ENCODE measurements around the gene PAK3. TPM values are rescaled to one million over a fixed set of nuclear protein-coding genes. Genes with fewer than 3 reads are reported as not detected.

The PAK3 gene
- total RNA-seq, 1 donor: 0.10 TPM

DNA sequence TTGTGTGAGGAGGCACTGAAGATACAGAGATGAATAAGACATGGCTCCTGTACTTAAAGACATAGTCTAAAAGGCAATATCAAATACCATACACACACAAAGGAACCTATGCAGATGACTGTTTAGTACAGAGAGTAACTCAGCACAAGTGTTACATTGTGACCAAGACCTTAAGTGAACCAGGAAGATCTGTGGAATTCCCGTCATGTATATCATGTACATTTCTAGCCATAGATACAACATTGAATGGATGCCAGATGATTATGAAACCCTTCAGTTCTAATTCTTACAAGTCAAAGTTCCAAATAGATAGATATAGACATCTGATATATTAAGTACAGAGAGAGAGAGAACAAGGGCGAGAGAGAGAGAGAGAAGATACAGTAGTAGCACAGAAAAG, 73.2 kb downstream of the PAK3 start:
- Histone ChIP-seq H3K9me3 (ENCODE audit: low read depth, low read length) (no peaks in the 10 kb centered on the region), H3K4me3 (ENCODE audit: low read length) (no peak overlapping the region), H3K4me1 (ENCODE audit: insufficient read depth, low read length) (no peaks in the 10 kb centered on the region), H3K27me3 (ENCODE audit: insufficient read depth, low read length) (no peaks in the 10 kb centered on the region)

DNA sequence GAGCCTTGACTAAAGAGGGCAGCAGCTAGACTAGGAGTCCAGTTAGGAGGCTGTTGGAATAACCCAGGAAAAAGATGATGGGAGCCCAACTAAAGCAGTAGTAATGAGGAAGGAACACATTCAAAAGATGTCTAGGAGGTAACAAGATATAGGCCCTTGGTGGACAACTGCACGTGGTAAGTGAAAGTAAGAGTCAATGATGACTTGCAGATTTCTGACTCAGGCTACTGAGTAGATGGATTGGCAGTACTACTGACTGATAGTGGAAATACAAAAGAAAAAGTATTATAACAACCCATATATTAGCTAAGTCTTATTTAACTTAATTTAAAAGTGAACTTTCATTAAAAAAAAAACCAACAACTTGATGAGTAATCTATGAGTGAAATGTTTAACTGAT, 74.0 kb downstream of the PAK3 start:
- Histone ChIP-seq H3K4me1 (ENCODE audit: insufficient read depth, low read length) (no peaks in the 10 kb centered on the region), H3K9me3 (ENCODE audit: low read depth, low read length) (no peaks in the 10 kb centered on the region), H3K4me3 (ENCODE audit: low read length) (no peak overlapping the region), H3K27me3 (ENCODE audit: insufficient read depth, low read length) (no peaks in the 10 kb centered on the region)

DNA sequence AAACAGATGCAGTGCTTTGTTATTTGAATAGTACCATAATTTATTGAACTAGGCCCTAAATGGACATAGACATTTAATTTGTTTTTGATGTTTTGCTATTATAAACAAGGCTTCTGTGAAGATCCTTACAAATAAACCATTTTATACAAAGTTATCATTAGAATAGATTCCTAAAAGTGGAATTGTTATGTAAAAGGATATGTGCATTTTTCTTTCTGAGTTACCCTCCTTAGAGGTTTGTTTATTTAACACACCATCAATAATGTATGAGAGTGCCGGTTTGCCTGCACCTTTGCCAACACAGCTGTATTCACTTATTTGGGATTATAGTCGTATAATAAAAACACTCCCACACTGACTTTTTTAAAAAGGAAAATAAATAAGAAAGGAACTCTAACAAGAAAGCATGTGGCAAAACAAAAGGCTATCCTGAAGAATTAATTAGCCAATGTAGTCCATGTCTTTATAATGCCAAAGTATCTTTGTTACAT, 84.8 kb downstream of the PAK3 start:
- no peaks in the 10 kb centered on the region for H3K27me3 ChIP-seq (ENCODE audit: insufficient read depth, low read length)
- no peaks in the 10 kb centered on the region for H3K9me3 ChIP-seq (ENCODE audit: low read depth, low read length)
- H3K4me1 ChIP-seq (ENCODE audit: insufficient read depth, low read length): no peaks in the 10 kb centered on the region
- H3K4me3 ChIP-seq (ENCODE audit: low read length): no peak overlapping the region

DNA sequence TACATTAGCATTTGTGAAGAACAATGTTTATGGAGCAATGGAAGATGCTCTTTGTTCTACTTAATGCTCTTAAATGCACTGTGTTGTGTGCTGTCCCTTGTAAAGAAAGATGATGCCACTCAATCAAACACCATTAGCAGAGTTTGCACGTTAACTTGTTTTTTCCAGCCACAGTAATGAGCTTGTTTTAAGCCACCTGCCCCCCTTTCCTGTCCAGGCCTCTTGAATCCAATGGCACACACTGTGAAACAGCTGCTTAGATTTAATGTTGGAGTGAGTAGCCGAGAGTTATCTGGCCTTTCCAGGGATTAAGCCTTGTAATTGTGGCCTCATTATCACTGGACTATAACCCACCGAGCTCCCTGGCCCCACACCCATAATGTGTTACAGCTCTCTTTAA, 86.0 kb downstream of the PAK3 start:
- no peaks in the 10 kb centered on the region for H3K4me1 ChIP-seq (ENCODE audit: insufficient read depth, low read length)
- H3K27me3 ChIP-seq (ENCODE audit: insufficient read depth, low read length): no peaks in the 10 kb centered on the region
- no peaks in the 10 kb centered on the region for H3K9me3 ChIP-seq (ENCODE audit: low read depth, low read length)
- no peak overlapping the region for H3K4me3 ChIP-seq (ENCODE audit: low read length)

DNA sequence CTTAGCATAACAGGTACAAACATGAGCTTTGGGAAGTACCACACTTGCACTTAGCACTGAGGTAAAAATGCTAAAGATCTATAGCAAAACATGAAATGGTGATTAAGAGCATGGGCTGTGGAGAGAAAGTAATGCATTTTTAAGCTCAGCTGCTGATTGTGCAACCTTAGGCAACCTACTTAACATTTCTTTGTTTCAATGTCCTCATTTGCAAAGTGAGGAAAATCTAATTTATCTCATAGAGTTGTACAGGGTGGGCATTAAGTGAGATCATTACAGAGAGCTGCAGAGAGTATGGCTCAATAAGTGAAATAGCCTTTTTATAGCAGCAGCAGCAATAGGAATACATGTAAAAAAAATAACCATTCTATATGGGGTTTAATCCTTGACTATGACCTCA, 87.0 kb downstream of the PAK3 start:
- H3K9me3 ChIP-seq (ENCODE audit: low read depth, low read length): no peaks in the 10 kb centered on the region
- no peaks in the 10 kb centered on the region for H3K4me1 ChIP-seq (ENCODE audit: insufficient read depth, low read length)
- H3K4me3 ChIP-seq (ENCODE audit: low read length): no peak overlapping the region
- no peaks in the 10 kb centered on the region for H3K27me3 ChIP-seq (ENCODE audit: insufficient read depth, low read length)

DNA sequence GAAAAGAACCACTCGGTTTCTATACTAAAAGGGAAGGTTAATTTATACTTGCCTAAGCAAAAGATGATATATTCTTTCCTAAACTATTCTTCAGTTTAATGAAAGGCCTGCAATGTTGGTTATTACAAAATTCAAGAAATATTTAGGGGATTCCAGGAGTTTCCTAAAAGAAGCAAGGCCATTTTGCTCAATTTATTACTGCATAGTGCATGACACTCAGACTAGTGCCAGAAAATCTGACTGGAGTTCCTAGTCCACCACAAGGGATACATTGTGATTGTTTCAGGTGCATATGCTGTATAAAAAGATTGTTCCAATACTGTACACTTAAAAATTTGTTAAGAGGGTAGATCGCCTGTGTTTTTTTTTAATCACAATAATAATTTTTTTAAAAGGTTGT, 95.6 kb downstream of the PAK3 start:
- no peaks in the 10 kb centered on the region for H3K4me1 ChIP-seq (ENCODE audit: insufficient read depth, low read length)
- no peaks in the 10 kb centered on the region for H3K27me3 ChIP-seq (ENCODE audit: insufficient read depth, low read length)
- H3K4me3 ChIP-seq (ENCODE audit: low read length): no peak overlapping the region
- H3K9me3 ChIP-seq (ENCODE audit: low read depth, low read length): no peaks in the 10 kb centered on the region

DNA sequence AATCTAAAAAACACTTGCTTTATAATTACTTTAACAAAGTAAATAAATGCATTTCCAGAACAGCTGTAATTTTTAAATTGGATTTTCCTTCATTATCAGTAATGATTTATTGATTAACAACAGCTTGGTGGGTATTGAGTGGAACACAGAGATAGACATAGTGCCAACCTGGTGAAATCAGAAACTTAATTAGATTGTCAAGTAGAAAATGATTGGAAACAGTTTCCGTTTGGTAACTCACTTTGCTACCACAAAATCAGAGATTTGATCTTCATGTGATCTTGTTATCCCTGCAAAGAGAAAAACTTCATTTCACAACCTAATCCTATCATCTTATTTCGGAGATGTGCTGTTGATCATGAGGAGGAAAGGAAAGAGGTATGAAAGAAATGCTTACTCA, 103.5 kb downstream of the PAK3 start:
- no peaks in the 10 kb centered on the region for H3K27me3 ChIP-seq (ENCODE audit: insufficient read depth, low read length)
- no peaks in the 10 kb centered on the region for H3K9me3 ChIP-seq (ENCODE audit: low read depth, low read length)
- no peak overlapping the region for H3K4me3 ChIP-seq (ENCODE audit: low read length)
- H3K4me1 ChIP-seq (ENCODE audit: insufficient read depth, low read length): no peaks in the 10 kb centered on the region

DNA sequence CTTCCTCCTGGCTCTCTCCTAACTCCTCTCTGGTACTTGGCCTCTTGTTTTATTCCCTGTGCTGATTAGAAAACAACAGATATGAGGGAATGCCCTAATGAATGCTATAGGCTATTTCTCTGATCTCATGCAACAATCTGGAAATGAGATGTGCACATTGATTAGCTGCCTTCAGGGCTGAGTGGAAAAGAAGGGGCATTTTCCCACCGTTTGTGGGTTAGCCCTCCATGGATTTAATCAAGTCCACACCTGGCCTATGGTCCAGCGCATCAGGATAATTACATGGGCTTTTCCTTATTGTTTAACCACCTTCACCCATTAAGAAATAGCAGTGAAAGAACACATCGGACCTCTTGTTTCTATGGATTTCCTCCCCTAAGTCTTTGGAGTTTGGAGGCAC, 104.3 kb downstream of the PAK3 start:
- Histone ChIP-seq H3K27me3 (ENCODE audit: insufficient read depth, low read length) (no peaks in the 10 kb centered on the region), H3K4me1 (ENCODE audit: insufficient read depth, low read length) (no peaks in the 10 kb centered on the region), H3K4me3 (ENCODE audit: low read length) (no peak overlapping the region), H3K9me3 (ENCODE audit: low read depth, low read length) (no peaks in the 10 kb centered on the region)

DNA sequence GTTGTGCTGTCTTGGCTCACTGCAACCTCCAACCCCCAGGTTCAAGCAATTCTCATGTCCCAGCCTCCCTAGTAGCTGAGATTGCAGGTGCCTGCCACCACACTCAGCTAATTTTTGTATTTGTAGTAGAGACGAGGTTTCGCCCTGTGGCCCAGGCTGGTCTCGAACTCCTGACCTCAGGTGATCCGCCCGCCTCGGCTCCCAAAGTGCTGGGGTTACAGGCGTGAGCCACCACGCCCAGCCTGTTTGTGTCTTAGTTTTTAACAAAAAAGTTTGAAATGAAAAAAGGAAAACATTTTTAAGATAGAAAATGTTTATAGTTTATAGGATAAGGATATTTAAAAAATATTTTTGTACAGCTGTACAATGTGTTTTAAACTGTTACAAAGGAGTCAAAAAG, 111.9 kb downstream of the PAK3 start:
- Histone ChIP-seq H3K4me1 (ENCODE audit: insufficient read depth, low read length) (no peaks in the 10 kb centered on the region), H3K4me3 (ENCODE audit: low read length) (no peak overlapping the region), H3K9me3 (ENCODE audit: low read depth, low read length) (no peaks in the 10 kb centered on the region), H3K27me3 (ENCODE audit: insufficient read depth, low read length) (no peaks in the 10 kb centered on the region)

DNA sequence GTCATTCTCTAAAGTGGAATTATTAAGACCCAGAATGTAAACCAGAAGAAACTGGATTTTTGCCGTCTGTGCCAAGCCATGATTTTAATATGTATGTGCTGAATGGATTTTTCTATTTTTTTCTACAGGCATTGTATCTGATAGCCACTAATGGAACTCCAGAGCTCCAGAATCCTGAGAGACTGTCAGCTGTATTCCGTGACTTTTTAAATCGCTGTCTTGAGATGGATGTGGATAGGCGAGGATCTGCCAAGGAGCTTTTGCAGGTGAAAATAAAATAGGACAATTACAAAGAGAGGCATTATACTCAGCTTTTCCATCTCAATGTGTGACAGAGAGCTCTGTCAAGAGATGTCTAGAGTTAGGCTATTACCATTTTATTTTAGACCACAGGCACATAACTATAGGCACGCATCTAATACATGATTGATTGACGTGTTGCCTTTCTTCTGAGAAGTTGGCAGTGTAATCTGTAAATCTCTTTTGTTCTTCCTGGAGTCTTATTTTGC, 120.4 kb downstream of the PAK3 start:
- Histone ChIP-seq H3K9me3 (ENCODE audit: low read depth, low read length) (no peaks in the 10 kb centered on the region), H3K27me3 (ENCODE audit: insufficient read depth, low read length) (no peaks in the 10 kb centered on the region), H3K4me1 (ENCODE audit: insufficient read depth, low read length) (no peaks in the 10 kb centered on the region), H3K4me3 (ENCODE audit: low read length) (no peak overlapping the region)

DNA sequence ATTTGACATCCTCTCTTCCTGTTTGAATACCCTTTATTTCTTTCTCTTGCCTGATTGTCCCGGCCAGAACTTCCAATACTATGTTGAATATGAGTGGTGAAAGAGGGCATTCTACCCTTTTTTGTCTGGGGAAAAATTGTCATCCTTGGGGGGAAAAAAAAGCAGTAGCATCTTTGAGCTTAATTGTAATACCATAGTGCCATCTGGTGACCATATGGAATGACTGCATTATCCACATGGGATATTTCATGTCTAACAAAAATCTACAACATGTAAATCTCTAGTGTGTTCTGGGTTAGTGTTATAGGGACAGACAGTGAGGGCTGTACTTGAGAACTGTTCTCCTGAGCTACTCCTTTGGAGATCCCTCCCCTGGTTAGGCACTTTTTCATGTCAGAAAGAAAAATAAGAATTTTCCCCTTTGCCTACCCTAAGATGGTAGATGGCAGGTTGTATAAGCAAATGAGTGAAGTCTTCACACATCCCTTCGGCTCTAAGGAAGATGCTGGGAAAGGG, 148.3 kb downstream of the PAK3 start:
- no peaks in the 10 kb centered on the region for H3K9me3 ChIP-seq (ENCODE audit: low read depth, low read length)
- no peak overlapping the region for H3K4me3 ChIP-seq (ENCODE audit: low read length)
- H3K27me3 ChIP-seq (ENCODE audit: insufficient read depth, low read length): no peaks in the 10 kb centered on the region
- H3K4me1 ChIP-seq (ENCODE audit: insufficient read depth, low read length): no peaks in the 10 kb centered on the region

DNA sequence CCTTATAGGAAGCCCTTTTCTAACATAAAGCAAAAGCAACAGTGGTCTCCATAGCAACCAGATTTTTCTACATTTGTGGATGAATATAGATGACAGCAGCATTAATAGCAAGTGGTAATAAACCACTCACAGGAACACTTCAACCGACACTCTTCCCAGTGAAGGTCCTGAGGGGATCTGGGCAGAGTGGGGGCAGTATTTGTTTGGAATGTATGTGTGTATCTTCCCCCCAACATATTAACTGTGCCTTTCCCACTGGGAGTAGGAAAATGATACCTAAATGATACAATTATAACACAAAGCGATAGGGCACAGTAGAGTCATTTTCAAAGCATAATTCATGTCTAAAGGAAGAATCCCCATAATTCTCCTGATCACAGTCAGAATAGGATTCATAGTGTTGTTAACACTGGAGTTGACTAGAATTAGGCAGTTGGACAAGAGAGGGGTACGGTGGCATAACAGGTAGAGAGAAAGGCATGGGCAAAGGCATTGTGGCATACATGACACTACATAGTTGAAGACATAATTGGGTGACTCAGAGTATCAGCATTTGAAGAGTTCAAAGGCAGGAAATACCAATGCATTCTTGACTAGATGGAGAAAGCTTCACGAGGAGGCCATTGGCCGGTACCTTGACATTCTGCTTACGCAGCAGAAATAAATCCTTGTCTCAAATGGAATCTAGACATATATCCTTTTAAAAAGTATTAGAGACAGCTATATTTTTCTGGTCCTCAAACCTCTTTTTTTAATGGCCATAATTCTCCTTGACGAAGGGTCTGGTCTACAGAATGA, 159.1 kb downstream of the PAK3 start:
- Histone ChIP-seq H3K4me3 (ENCODE audit: low read length) (no peak overlapping the region), H3K4me1 (ENCODE audit: insufficient read depth, low read length) (no peaks in the 10 kb centered on the region), H3K27me3 (ENCODE audit: insufficient read depth, low read length) (no peaks in the 10 kb centered on the region), H3K9me3 (ENCODE audit: low read depth, low read length) (no peaks in the 10 kb centered on the region)

DNA sequence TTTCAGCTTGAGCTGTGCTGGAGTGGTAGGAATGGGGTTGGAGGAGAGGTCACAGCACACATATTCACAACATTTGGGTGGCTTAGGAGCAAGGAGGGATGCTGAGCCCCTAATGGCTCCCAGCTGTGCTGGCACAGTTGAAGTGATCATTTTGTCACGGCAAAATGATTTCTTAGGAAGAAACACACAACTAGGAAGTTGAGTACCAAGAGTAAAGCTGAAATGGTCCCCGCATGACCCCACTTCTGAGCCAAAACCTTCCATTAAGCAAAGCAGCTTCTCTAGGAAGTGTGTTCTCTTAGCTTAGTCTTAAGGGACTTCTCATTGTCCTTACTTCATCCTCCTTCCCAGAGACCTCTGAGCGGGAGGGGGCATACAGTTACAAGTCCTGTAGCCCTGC, 161.7 kb downstream of the PAK3 start:
- Histone ChIP-seq H3K9me3 (ENCODE audit: low read depth, low read length) (no peaks in the 10 kb centered on the region), H3K4me1 (ENCODE audit: insufficient read depth, low read length) (no peaks in the 10 kb centered on the region), H3K4me3 (ENCODE audit: low read length) (no peak overlapping the region), H3K27me3 (ENCODE audit: insufficient read depth, low read length) (no peaks in the 10 kb centered on the region)

DNA sequence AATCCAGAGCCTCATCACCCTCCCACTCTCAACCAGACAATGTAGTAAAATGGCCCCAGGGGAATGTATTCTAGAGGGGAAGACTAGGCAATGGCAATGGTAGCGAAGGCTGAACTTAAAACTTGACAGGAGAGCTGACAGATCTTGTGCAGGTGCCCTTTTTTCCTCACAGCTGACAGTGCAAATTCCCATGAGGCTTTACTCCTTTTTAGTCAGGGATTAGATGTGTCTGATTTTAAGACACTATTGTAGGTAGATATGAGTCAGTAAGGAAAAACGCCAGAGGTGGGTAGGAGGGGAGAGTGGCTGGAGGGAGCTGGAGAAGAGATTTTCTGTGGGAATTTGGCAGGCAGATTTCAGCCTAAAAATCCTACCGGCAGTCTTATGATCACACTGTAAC, 163.6 kb downstream of the PAK3 start:
- no peaks in the 10 kb centered on the region for H3K4me1 ChIP-seq (ENCODE audit: insufficient read depth, low read length)
- no peaks in the 10 kb centered on the region for H3K27me3 ChIP-seq (ENCODE audit: insufficient read depth, low read length)
- H3K4me3 ChIP-seq (ENCODE audit: low read length): no peak overlapping the region
- H3K9me3 ChIP-seq (ENCODE audit: low read depth, low read length): no peaks in the 10 kb centered on the region

DNA sequence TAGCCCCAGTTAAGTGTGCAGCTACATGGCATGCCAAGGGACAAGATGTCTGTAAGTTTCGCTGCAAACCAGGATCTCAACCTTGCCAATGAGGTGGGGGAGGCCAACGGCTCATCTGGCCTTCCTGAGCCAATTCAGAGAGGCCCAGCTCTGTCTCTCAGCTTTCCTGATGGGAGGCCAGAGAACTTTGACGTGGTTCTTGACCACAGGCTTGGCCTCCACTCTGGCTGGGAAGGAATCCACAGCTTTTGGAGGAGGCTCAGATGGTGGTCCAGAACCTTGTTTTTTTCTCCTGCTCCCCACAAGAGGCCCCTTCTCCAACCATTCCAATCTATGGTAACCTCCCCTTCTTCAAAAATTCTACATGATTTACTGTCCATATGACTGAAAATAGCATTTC, 164.5 kb downstream of the PAK3 start:
- Histone ChIP-seq H3K9me3 (ENCODE audit: low read depth, low read length) (no peaks in the 10 kb centered on the region), H3K4me1 (ENCODE audit: insufficient read depth, low read length) (no peaks in the 10 kb centered on the region)

DNA sequence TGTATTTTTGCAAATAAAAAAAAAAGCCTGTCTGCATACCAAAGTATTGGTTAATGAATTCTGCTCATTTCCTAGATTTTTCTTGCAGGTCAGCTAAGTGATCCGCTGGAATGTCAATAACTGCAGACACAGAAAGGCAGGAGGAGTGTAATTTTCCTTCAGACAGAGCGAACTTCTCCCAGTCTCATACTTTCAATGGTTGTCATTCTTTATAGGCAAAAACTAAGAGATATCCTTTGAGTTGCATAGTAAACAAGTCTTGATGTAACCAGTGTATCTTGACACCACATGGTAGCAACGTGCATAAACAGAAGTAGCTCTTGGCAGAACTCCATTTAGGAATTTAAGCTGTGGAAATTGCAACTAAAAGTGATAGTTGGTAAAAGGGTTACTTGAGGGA, 166.1 kb downstream of the PAK3 start:
- Histone ChIP-seq H3K27me3 (ENCODE audit: insufficient read depth, low read length) (no peaks in the 10 kb centered on the region), H3K9me3 (ENCODE audit: low read depth, low read length) (no peaks in the 10 kb centered on the region), H3K4me3 (ENCODE audit: low read length) (no peak overlapping the region), H3K4me1 (ENCODE audit: insufficient read depth, low read length) (no peaks in the 10 kb centered on the region)

More for the DNA sequence above, 164.5 kb downstream of the PAK3 start:
- Histone ChIP-seq H3K4me3 (ENCODE audit: low read length) (no peak overlapping the region), H3K27me3 (ENCODE audit: insufficient read depth, low read length) (no peaks in the 10 kb centered on the region)
